ENCODE results near the gene NT5DC4.

NT5DC4 gene

DNA sequence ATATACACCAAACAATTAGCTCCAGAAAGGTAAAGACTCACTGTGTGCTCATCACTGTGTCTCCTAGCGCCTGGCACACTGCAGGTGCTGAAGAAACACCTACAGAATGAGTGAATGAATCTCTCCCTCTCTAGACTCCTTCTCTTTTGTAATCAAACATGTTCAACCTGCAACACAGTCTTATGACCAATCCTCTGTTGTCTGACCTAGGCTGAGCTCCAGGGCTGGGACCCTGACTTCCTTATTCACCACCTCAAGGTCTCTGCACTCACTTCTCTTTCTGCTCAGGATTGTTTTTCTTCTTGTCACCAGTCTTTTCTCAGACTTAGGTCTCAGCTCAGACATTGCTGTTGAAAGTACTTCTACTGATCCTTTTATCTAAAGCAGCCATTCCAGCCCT lies 33.7 kb downstream of the NT5DC4 start:
- no peak for DNase-seq (ENCODE audit: low read depth, low spot score)

GRCh38 chr2:112755444-112755843 lies 34.6 kb downstream of the NT5DC4 start:
- no peak for DNase-seq (ENCODE audit: low read depth, low spot score)

DNA sequence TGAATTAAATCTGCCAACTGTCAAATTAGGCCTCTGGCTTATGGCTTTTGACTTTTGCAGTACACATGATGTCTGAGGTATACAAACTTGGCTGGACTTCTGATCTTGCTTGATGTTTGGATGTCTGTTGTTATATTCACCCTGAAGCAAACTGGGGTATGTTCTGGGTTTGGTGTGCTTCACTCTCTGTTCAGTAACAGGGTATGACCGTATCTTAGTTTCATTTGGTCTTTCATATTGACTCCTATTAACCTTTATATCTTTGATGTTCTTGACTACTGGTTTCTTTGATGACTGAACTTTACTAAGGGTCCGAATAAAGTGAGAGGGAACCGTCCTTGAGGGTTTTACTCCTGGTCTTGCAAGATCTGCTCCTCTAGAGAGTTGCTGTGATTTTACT lies 35.4 kb downstream of the NT5DC4 start:
- no peak for DNase-seq (ENCODE audit: low read depth, low spot score)

DNA sequence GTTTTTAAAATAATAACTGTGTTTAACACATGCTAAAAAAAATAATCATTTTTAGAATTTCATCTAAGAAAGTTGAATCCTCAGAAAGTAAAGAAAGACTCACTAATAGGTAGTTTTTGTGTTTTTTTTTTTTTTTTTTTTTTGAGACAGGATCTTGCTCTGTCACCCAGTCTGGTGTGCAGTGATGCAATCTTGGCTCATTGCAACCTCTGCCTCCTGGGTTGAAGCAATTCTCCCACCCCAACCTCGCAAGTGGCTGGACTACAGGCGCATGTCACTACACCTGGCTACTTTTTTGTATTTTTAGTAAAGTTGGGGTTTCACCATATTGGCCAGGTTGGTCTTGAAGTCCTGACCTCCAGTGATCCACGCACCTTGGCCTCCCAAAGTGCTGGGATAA lies 36.4 kb downstream of the NT5DC4 start:
- no peak for DNase-seq (ENCODE audit: low read depth, low spot score)

DNA sequence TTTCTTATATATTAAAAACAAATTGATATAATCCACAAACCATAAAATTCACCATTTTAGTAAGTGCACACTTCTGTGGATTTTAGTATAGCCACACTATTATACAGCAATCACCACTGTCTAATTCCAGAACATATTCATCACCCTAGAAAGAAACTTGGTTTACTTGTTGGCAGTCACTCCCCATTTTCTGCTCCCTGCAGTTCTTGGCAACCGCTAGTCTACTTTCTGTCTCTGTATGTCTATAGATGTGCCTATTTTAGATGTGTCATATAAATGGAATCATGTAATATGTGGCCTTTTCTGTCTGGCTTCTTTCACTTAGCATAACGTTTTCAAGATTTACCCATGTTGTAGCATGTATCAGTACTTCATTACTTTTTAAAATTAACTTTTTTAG lies 37.9 kb downstream of the NT5DC4 start:
- no peak for DNase-seq (ENCODE audit: low read depth, low spot score)

- DNase-seq (ENCODE audit: low read depth, low spot score): no peak
Measured at GRCh38 chr2:112760149-112760548, 39.3 kb downstream of the NT5DC4 start.

GRCh38 chr2:112762276-112762675 lies 41.5 kb downstream of the NT5DC4 start:
- no peak for DNase-seq (ENCODE audit: low read depth, low spot score)

DNA sequence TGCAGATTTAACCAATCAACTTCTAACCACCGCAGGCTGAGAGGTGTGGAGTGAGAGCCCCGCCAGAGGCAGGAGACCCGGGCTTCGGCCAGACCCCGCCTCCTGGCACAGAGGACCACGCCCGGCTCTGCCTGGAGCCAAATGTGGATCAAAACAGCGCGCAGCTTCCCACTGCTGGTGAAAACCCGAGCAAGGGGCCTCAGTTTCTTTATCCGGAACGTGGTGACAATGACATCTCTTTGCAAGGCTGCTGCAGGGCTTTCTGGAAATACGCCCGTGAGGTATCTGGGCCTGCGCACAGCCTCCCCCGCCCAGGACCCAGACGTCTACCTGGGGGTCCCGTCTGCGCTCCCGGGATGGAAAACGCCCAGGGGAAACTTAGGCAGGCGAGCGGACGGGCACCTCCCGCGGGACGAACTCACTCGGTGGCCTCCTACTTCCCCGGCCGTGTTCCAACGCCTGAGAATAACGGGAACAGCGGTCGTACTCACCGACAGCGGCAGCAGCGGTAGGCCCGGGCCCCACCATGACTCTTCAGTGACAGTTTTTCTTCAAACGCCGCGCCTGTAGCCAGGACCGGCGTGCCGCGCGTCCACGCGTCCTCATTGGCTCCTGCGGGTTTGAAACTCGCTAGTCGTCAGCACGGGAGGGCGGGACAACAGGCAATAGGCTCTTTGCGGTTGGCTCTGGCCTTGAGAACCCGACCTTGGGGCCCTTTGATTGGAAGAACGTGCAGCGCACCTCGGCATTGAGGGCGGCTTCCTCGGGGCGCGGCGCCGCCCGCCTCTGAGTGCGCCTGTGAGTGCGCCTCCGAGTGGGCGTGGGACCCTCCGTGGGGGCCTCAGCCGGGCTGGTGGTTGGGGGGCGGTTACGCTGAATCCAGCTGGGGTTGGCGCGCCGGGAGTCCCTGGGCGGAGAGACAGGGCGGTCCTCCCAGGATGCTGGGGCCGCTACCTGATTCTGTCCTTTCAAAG lies 43.5 kb downstream of the NT5DC4 start, which contains the start of gene CKAP2L:
CKAP2L (minus strand) TSS at position 539 of the 974 bp plus-strand sequence; CDS start at position 528, 11 bp downstream.
- peak; percentile 92 for DNase-seq (ENCODE audit: low read depth, low spot score)

DNA sequence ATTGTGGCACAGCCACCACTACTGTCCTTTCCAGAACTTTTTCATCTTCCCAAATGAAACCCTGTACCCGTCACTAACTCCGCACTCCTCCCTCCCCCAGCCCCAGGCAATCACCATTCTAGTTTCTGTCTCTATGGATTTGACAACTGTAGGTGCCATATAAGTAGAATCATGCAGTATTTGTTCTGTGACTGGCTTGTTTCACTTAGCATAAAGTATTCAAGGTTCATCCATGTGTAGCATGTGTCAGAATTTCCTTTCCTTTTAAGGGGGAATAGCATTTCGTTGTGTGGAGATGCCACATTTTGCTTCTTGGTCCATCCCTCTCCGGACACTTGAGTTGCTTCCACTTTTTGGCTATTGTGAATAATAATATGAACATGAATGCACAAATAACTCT lies 44.4 kb downstream of the NT5DC4 start:
- no peak for DNase-seq (ENCODE audit: low read depth, low spot score)

GRCh38 chr2:112767693-112768330 lies 47.0 kb downstream of the NT5DC4 start:
- DNase-seq (ENCODE audit: low read depth, low spot score): no peak

DNA sequence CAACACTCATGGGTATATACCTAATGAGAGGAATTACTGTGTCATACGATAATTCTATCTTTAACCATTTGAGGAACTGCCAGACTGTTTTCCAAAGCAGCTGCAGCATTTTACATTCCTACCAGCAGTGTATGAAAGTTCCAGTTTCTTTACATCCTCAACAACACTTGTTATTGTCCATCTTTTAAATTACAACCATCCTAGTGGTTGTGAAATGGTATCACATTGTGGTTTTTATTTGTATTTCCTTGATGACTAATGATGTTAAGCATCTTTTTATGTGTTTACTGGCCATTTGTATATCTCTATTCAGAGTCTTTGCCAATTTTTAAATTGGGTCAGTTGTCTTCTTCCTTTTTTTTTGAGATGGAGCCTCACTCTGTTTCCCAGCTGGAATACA lies 47.6 kb downstream of the NT5DC4 start:
- DNase-seq (ENCODE audit: low read depth, low spot score): no peak

- DNase-seq (ENCODE audit: low read depth, low spot score): no peak
Measured at GRCh38 chr2:112772322-112772721, 51.5 kb downstream of the NT5DC4 start.

- DNase-seq (ENCODE audit: low read depth, low spot score): no peak
Measured at GRCh38 chr2:112772911-112773475, 52.2 kb downstream of the NT5DC4 start.

DNA sequence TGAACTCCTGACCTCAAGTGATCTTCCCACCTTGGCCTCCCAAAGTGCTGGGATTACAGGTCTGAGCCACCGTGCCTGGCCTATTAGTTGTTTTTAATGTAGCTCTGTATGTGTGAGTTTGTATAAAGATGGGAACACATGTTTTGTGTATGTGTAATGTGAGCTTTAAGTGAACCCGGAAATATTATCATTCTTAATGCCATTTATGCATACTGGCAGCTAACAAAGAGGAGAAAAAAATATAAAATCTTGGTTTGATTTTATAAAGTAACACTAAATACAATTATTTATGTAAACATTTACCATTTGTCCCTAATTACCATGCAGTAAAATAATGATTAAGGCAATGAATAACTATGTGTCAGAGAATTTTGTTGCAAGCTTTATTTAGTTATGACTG lies 52.7 kb downstream of the NT5DC4 start:
- DNase-seq (ENCODE audit: low read depth, low spot score): no peak

- no peak for DNase-seq (ENCODE audit: low read depth, low spot score)
Measured at GRCh38 chr2:112774536-112775285, 53.9 kb downstream of the NT5DC4 start.

DNA sequence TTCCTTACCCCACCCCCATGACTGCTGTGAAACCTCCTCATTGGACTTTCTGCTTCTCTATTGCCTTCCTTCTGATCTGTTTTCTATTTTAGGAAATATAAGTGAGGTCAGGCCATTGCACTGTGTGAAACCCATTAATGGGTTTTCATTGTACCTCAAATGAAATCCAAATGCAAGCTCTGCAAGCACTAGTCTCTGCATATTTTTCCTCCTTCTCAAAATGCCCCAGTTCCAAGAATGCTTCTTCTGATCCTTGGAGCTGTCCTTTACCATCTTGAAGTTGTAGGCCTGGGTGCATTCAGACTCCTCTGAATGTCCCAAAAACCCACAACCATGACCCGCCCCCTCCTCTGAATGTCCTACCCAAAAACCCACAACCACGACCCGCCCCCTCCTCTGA lies 55.3 kb downstream of the NT5DC4 start:
- DNase-seq (ENCODE audit: low read depth, low spot score): no peak

GRCh38 chr2:112777036-112777435 lies 56.2 kb downstream of the NT5DC4 start:
- DNase-seq (ENCODE audit: low read depth, low spot score): no peak

- DNase-seq (ENCODE audit: low read depth, low spot score): no peak
Measured at GRCh38 chr2:112779598-112779997, 58.8 kb downstream of the NT5DC4 start.

DNA sequence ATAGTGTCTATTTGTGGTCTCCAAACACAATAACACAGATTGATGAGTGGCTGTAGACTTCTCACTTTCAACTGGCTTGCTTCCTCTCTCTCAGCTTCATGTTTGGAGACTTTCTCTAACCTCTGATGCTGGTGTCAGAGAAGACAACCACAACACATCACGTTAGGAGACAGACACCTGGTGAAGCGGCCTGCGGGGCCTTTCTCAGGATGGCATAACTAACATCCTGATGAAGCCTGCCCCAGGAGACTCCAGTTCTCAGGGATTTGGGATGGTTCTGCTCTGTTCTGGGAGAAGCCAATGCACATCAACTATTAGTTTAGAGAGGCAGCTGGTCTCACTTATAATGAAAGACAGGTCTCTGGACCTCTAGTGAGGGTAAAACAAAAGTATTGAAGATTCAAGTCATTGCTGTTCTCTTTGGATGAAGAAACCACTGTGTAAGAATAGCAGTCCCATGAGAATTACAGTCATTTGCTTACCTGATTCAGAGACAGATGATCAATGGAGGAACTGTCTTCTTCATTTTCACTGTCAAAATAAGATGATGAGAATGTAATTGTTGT lies 61.5 kb downstream of the NT5DC4 start:
- DNase-seq (ENCODE audit: low read depth, low spot score): no peak

- no peak for DNase-seq (ENCODE audit: low read depth, low spot score)
Measured at GRCh38 chr2:112783187-112783714, 62.4 kb downstream of the NT5DC4 start.
